ENCODE measurements around the gene MYBPC1.

DNA sequence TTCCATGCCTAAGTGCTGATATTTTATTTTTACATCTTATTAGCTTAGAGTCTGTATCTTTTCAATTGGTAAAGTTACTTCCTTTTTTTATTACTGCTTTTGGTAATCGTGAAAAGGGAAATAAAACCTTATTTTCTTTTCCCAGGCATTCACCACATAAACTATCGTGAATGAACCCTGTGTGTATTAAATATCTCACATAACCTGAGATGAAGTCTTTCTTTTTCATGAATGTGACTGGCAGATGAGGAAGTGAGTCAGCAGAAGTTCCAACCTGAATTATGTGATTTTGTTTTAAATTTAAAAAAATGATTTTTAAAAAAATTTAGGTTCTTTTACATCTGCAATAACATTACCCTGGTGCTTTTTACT is 26.0 kb downstream of the MYBPC1 start:
- TF ChIP-seq POLR2A (IDR thresholded peaks at IDR 0.05) (no peak), CTCF (IDR thresholded peaks at IDR 0.05) (no peak)
